22Rv1 (cell line): Measurements from ENCODE around the gene CFAP410.
"Not testable (repeated sequence)": the region's sequence is repeated elsewhere in the genome, so short reads cannot be mapped to it uniquely, and the experiment has no call there.

Source experiments
- H3K27ac ChIP-seq: fragments of 450-650 bp; 2 replicates; pipeline ENCODE4 v1.5.1; 2017
- CTCF ChIP-seq: fragments of 450-650 bp; IDR thresholded peaks from 2 replicates; pipeline ENCODE4 v1.5.1; 2017; ENCODE audit warnings: mild to moderate bottlenecking
- ZFX ChIP-seq: fragments of 450-650 bp; IDR thresholded peaks from 2 replicates; pipeline ENCODE4 v1.6.1; 2017; ENCODE audit warnings: antibody characterized with exemption, borderline replicate concordance

The CFAP410 gene

GRCh38 chr21:44368711-44369446 is 29.7 kb upstream of the CFAP410 start:
- TF ChIP-seq CTCF (peak; percentile 10; the same call in 1 of the 2 replicates), ZFX (no peak)

GRCh38 chr21:44366586-44367211 is 27.5 kb upstream of the CFAP410 start:
- no peak overlapping the region for H3K27ac ChIP-seq
- TF ChIP-seq CTCF (no peak), ZFX (no peak)

More at GRCh38 chr21:44368711-44369446, 29.7 kb upstream of the CFAP410 start:
- no peak overlapping the region for H3K27ac ChIP-seq

- TF ChIP-seq CTCF (no peak), ZFX (no peak)
- no peak overlapping the region for H3K27ac ChIP-seq
Measured at GRCh38 chr21:44365967-44366585, 26.9 kb upstream of the CFAP410 start.

GRCh38 chr21:44365251-44365966 is 26.2 kb upstream of the CFAP410 start:
- TF ChIP-seq ZFX (no peak), CTCF (no peak)
- no peak overlapping the region for H3K27ac ChIP-seq

- TF ChIP-seq CTCF (0 out of 2 replicates have a peak, but pooled peaks have one; percentile 6), ZFX (no peak)
- H3K27ac ChIP-seq, result no peak overlapping the region
Measured at GRCh38 chr21:44364151-44365053, 25.2 kb upstream of the CFAP410 start.

GRCh38 chr21:44363278-44363677 is 24.1 kb upstream of the CFAP410 start:
- no peak overlapping the region for H3K27ac ChIP-seq
- TF ChIP-seq ZFX (no peak), CTCF (no peak)

- not testable (repeated sequence) for H3K27ac ChIP-seq
Measured at GRCh38 chr21:44361903-44362302, 22.7 kb upstream of the CFAP410 start.
